IPS-18c (cell line): ENCODE results near the gene PLCXD3.

ENCODE experiments used
- H3K4me3 ChIP-seq: 2 replicates; pipeline ENCODE4 v1.7.0; 2013; ENCODE audit warnings: low read depth, mild to moderate bottlenecking, low read length, moderate library complexity; ENCODE audit not compliant: insufficient read depth
- H3K9me3 ChIP-seq: one replicate; pipeline ENCODE4 v1.6.1; 2013; ENCODE audit warnings: mild to moderate bottlenecking, low read length, moderate library complexity; ENCODE audit not compliant: control insufficient read depth, insufficient read depth

The PLCXD3 gene

GRCh38 chr5:41284938-41285337, 225.5 kb downstream of the PLCXD3 start:
- no peak overlapping the region for H3K4me3 ChIP-seq
- no peaks in the 10 kb centered on the region for H3K9me3 ChIP-seq

- H3K9me3 ChIP-seq = no peaks in the 10 kb centered on the region
- H3K4me3 ChIP-seq = no peak overlapping the region
Observed at GRCh38 chr5:41281215-41281810, 229.1 kb downstream of the PLCXD3 start.

- Histone ChIP-seq H3K9me3 (no peaks in the 10 kb centered on the region), H3K4me3 (no peak overlapping the region)
Observed at GRCh38 chr5:41279040-41279439, 231.4 kb downstream of the PLCXD3 start.

GRCh38 chr5:41277476-41278245, 232.7 kb downstream of the PLCXD3 start:
- Histone ChIP-seq H3K9me3 (no peaks in the 10 kb centered on the region), H3K4me3 (no peak overlapping the region)

- Histone ChIP-seq H3K9me3 (no peaks in the 10 kb centered on the region), H3K4me3 (no peak overlapping the region)
Observed at GRCh38 chr5:41275813-41276512, 234.4 kb downstream of the PLCXD3 start.

- Histone ChIP-seq H3K9me3 (no peaks in the 10 kb centered on the region), H3K4me3 (no peak overlapping the region)
Observed at GRCh38 chr5:41270423-41271251, 239.8 kb downstream of the PLCXD3 start.

- H3K4me3 ChIP-seq = no peak overlapping the region
- no peaks in the 10 kb centered on the region for H3K9me3 ChIP-seq
Observed at GRCh38 chr5:41268894-41269293, 241.5 kb downstream of the PLCXD3 start.

GRCh38 chr5:41266377-41266776, 244.0 kb downstream of the PLCXD3 start:
- no peak overlapping the region for H3K4me3 ChIP-seq
- no peaks in the 10 kb centered on the region for H3K9me3 ChIP-seq

- no peaks in the 10 kb centered on the region for H3K9me3 ChIP-seq
- no peak overlapping the region for H3K4me3 ChIP-seq
Observed at GRCh38 chr5:41264019-41264418, 246.4 kb downstream of the PLCXD3 start.

GRCh38 chr5:41263335-41263734, 247.1 kb downstream of the PLCXD3 start:
- H3K4me3 ChIP-seq = no peak overlapping the region
- no peaks in the 10 kb centered on the region for H3K9me3 ChIP-seq
